SU-DHL-6 (cell line): ENCODE results near the gene GMDS.

Experiments used
- H2AFZ ChIP-seq: fragments of 200-600 bp; sonication (generic); 2 replicates; pipeline ENCODE4 v1.6.1; 2014; ENCODE audit warnings: low read depth, mild to moderate bottlenecking, moderate library complexity, mixed read lengths, antibody characterized with exemption, low read length; ENCODE audit not compliant: severe bottlenecking
- H3F3A ChIP-seq: fragments of 200-600 bp; shearing (Covaris generic); 2 replicates; pipeline ENCODE4 v1.6.0; 2016; ENCODE audit warnings: antibody characterized with exemption, mild to moderate bottlenecking; ENCODE audit not compliant: insufficient read depth
- H3K27ac ChIP-seq: fragments of 200-600 bp; sonication (generic); 2 replicates; pipeline ENCODE4 v1.5.1; 2016; ENCODE audit warnings: low read depth, mild to moderate bottlenecking, low read length, moderate library complexity, mixed read lengths
- H3K27me3 ChIP-seq: fragments of 200-600 bp; sonication (generic), shearing (Covaris generic); 2 replicates; pipeline ENCODE4 v1.6.0; 2014; ENCODE audit warnings: mild to moderate bottlenecking, low read length
- H3K36me3 ChIP-seq: fragments of 200-600 bp; sonication (generic); 2 replicates; pipeline ENCODE4 v1.6.1; 2014; ENCODE audit warnings: mild to moderate bottlenecking, low read length, mixed read lengths
- H3K4me2 ChIP-seq: fragments of 300-600, 200-600 bp; shearing (Covaris generic), sonication (generic); 2 replicates; pipeline ENCODE4 v1.6.0; 2014; ENCODE audit warnings: low read length, low read depth, mild to moderate bottlenecking; ENCODE audit not compliant: poor library complexity, severe bottlenecking
- H3K4me3 ChIP-seq: fragments of 200-600 bp; sonication (generic); 2 replicates; pipeline ENCODE4 v1.5.1; 2014; ENCODE audit warnings: antibody characterized with exemption, low read length, mild to moderate bottlenecking, mixed read lengths; ENCODE audit not compliant: insufficient read depth, poor library complexity, severe bottlenecking
- H3K79me2 ChIP-seq: fragments of 200-600 bp; sonication (generic); 2 replicates; pipeline ENCODE4 v1.6.1; 2014; ENCODE audit warnings: mild to moderate bottlenecking, low read length, moderate library complexity; ENCODE audit not compliant: insufficient read depth
- H3K9ac ChIP-seq: fragments of 200-600 bp; sonication (generic); 2 replicates; pipeline ENCODE4 v1.7.0; 2014; ENCODE audit warnings: mild to moderate bottlenecking, low read length
- H3K9me2 ChIP-seq: fragments of 200-600 bp; sonication (generic); replicated peaks from 2 replicates; pipeline ENCODE4 v1.6.1; 2014; ENCODE audit warnings: low read length; ENCODE audit not compliant: insufficient read depth
- H3K9me3 ChIP-seq: fragments of 200-600 bp; sonication (generic); 2 replicates; pipeline ENCODE4 v1.6.1; 2014; ENCODE audit warnings: low read length, mixed read lengths; ENCODE audit not compliant: insufficient read depth
- H4K20me1 ChIP-seq: fragments of 200-600 bp; sonication (generic); 2 replicates; pipeline ENCODE4 v1.6.1; 2014; ENCODE audit warnings: low read depth, mild to moderate bottlenecking, antibody characterized with exemption, low read length, moderate library complexity, mixed read lengths
- EZH2phosphoT487 ChIP-seq: fragments of 200-600 bp; sonication (generic), shearing (Covaris generic); conservative IDR thresholded peaks from 2 replicates; pipeline ENCODE4 v1.6.1; 2018; ENCODE audit warnings: mild to moderate bottlenecking, antibody characterized with exemption, low read length, moderate library complexity, mixed read lengths
- TF ChIP-seq, protein P1 (sequence below): fragments of 200-600 bp; sonication (generic); IDR thresholded peaks from one replicate; pipeline ENCODE4 v1.5.1; 2017; ENCODE audit warnings: antibody characterized with exemption, mild to moderate bottlenecking, low read length, moderate library complexity; ENCODE audit not compliant: insufficient read depth, poor library complexity, severe bottlenecking

The GMDS gene

DNA sequence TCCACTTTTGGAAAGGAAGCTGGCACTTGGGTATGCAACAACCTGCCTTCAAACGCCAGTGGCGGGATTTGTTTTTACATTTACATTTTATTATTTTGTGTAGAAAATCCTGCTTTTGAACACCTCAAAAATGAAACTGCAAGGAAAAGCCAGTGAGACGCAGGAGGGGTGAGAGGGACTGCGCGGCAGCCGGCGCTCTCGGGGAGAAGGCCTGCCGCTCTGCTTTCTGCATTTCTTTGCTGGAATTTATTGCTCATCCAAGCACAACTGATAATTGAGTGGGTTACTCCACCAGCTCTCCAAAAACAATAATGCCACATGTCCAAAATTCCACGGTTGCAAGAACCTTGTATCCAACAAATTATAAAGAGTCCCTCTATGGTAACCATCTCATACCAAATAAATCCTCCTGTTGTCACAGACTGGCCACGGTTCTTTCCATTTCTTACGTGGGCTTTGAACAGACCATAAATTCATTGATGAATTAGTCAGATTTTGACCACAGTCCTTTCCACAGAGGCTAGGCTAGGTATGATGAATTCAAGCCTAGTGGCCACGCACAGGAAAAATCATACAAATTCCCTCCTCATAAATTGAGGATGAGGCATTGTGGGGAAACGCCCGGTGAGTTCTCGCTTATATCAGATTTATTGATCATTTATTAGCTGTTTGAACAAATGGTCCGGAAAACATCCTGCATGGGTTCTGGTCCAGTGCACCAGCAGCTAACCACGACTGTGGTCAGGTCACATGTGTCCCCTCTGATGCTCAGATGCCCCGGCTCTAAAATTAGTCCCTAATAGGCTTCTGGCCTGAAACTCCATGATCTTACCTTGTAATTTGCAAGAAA, 667.3 kb downstream of the GMDS start:
- Histone ChIP-seq H3K79me2 (no peaks in the 10 kb centered on the region), H3K36me3 (no peaks in the 10 kb centered on the region), H4K20me1 (no peaks in the 10 kb centered on the region), H3K9ac (no peak overlapping the region), H3K4me2 (no peak overlapping the region), H3F3A (no peaks in the 10 kb centered on the region), H2AFZ (no peak overlapping the region), H3K27me3 (no peaks in the 10 kb centered on the region), H3K9me3 (no peaks in the 10 kb centered on the region), H3K4me3 (no peak overlapping the region), H3K9me2 (no peaks in the 10 kb centered on the region), H3K27ac (no peak overlapping the region)
- TF ChIP-seq EZH2phosphoT487: no peak
- TF ChIP-seq, protein P1, sequence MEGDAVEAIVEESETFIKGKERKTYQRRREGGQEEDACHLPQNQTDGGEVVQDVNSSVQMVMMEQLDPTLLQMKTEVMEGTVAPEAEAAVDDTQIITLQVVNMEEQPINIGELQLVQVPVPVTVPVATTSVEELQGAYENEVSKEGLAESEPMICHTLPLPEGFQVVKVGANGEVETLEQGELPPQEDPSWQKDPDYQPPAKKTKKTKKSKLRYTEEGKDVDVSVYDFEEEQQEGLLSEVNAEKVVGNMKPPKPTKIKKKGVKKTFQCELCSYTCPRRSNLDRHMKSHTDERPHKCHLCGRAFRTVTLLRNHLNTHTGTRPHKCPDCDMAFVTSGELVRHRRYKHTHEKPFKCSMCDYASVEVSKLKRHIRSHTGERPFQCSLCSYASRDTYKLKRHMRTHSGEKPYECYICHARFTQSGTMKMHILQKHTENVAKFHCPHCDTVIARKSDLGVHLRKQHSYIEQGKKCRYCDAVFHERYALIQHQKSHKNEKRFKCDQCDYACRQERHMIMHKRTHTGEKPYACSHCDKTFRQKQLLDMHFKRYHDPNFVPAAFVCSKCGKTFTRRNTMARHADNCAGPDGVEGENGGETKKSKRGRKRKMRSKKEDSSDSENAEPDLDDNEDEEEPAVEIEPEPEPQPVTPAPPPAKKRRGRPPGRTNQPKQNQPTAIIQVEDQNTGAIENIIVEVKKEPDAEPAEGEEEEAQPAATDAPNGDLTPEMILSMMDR: no peak

DNA sequence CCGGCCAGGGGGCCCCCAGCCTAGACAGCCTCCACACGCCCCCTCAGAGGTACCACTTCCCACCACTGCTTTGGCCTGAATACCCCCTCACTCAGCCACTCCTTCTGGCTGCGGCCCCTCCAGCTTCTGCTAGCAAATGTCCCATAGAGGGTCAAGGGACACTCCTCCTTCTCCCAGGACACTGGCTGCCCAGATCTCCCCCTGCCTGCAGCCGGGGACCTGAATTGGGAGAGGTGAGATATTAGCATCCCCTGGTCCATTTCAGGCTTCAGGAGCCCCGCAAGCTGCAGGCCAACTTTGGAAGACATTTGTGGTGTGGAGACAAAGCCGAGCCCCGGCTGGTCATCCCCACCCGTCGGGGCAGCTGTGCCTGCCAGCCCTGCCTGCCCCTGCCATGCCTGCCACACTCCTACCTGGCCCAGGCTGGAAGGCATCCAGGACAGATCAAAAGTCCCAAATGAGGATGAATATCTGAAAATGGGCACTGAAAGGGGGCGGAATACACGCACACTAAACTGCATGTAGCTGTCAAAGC, 668.2 kb downstream of the GMDS start:
- no peak for TF ChIP-seq EZH2phosphoT487
- TF ChIP-seq, protein P1: no peak
- H3K4me3 ChIP-seq: no peak overlapping the region
- no peaks in the 10 kb centered on the region for H3K9me3 ChIP-seq
- H3K36me3 ChIP-seq: no peaks in the 10 kb centered on the region
- H3K79me2 ChIP-seq: no peaks in the 10 kb centered on the region
- H3F3A ChIP-seq: no peaks in the 10 kb centered on the region
- H3K27ac ChIP-seq: no peak overlapping the region
- no peak overlapping the region for H3K9ac ChIP-seq
- H2AFZ ChIP-seq: no peak overlapping the region
- H3K4me2 ChIP-seq: no peak overlapping the region
- no peaks in the 10 kb centered on the region for H4K20me1 ChIP-seq
- H3K9me2 ChIP-seq: no peaks in the 10 kb centered on the region
- no peaks in the 10 kb centered on the region for H3K27me3 ChIP-seq

DNA sequence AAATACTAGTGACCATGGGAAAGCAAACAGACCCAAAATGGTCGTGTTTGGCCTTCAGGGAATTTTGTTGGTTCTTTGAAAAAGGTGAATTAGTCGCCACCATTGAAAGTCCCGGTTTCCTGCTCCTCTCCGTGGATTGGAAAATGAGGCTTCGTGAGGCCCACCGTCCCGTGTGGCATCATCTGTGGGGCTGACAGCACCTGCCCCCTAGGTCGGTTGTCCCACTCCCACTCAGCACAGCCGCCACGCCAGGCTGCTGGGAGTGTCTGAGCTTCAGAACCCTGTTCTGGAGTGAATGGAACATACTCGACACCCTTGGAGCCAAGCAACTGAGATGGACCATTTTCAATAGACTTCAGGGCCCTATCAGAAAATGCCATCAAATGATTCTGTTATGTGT, 668.7 kb downstream of the GMDS start:
- Histone ChIP-seq H3K27ac (no peak overlapping the region), H3K9me3 (no peaks in the 10 kb centered on the region), H2AFZ (no peak overlapping the region), H3K9ac (no peak overlapping the region), H3K9me2 (no peaks in the 10 kb centered on the region), H3K4me3 (no peak overlapping the region), H3K79me2 (no peaks in the 10 kb centered on the region), H3K36me3 (no peaks in the 10 kb centered on the region), H3K27me3 (no peaks in the 10 kb centered on the region), H4K20me1 (no peaks in the 10 kb centered on the region), H3F3A (no peaks in the 10 kb centered on the region), H3K4me2 (no peak overlapping the region)
- no peak for TF ChIP-seq EZH2phosphoT487
- TF ChIP-seq, protein P1: no peak
